ENCODE results near the gene GPR35. TPM values are rescaled to one million over a fixed set of nuclear protein-coding genes. Genes with fewer than 3 reads are reported as not detected.

Gene GPR35
- total and polyA plus RNA-seq, 10 of the 15 experiments (the other 5 are each of a cell fraction or from before 2014, with no cell fraction given): 0.14 to 1.6 (median 0.75) TPM; not detected in 3

- FAIRE-seq: no peak
- Histone ChIP-seq H3K36me3 (ENCODE audit: control insufficient read depth in 2 of 2, insufficient read depth in 2 of 2, low read length in 1 of 2) (peaks cover 0 to 25% of the 10 kb centered on the region in 2 experiments; a peak in 3 of 4 replicates), H3K9ac (ENCODE audit: control insufficient read depth, insufficient read depth, low read length) (no peak overlapping the region), H3K27ac (ENCODE audit: control insufficient read depth, insufficient read depth) (no peak overlapping the region), H2AFZ (ENCODE audit: control insufficient read depth, low read depth, low read length) (no peak overlapping the region), H3K9me3 (replicated peaks; ENCODE audit: control insufficient read depth, insufficient read depth, low read length) (no peaks in the 10 kb centered on the region), H3K4me1 (ENCODE audit: control insufficient read depth, insufficient read depth, low read length) (no peaks in the 10 kb centered on the region; the same call in 1 of the 2 replicates), H3K4me3 (no peak overlapping the region), H3K4me2 (ENCODE audit: control insufficient read depth, insufficient read depth) (no peak overlapping the region), H3K79me2 (ENCODE audit: control insufficient read depth, insufficient read depth, low read length) (no peaks in the 10 kb centered on the region), H4K20me1 (ENCODE audit: control insufficient read depth, insufficient read depth) (no peaks in the 10 kb centered on the region), H3K27me3 (replicated peaks in 1 of 2; ENCODE audit: control insufficient read depth in 2 of 2, insufficient read depth in 2 of 2, low read length in 1 of 2) (no peaks in the 10 kb centered on the region)
- no TSS peak for BruUV-seq (replicated peaks)
- SMC1A ChIA-PET (ENCODE audit: uncharacterized antibody, unreplicated experiment): no interaction called here
- intact Hi-C loops (cut with micrococcal nuclease; ENCODE audit: unreplicated experiment) (no loop called here), in situ Hi-C loops (cut with MboI) (no loop called here)
- DNase-seq (ENCODE audit: low read depth, low spot score): no peak
- ATAC-seq: no peak
- 93% methylated on average over 14 of the region's 17 CpGs for WGBS (ENCODE audit: insufficient coverage, insufficient replicate concordance, low lambda C conversion rate, missing lambda C conversion rate)
- POLR2A ChIA-PET: no interaction called here
- RAD21 ChIA-PET (ENCODE audit: unreplicated experiment): no interaction called here
- CTCF ChIA-PET: no interaction called here
- TF ChIP-seq, protein P1, sequence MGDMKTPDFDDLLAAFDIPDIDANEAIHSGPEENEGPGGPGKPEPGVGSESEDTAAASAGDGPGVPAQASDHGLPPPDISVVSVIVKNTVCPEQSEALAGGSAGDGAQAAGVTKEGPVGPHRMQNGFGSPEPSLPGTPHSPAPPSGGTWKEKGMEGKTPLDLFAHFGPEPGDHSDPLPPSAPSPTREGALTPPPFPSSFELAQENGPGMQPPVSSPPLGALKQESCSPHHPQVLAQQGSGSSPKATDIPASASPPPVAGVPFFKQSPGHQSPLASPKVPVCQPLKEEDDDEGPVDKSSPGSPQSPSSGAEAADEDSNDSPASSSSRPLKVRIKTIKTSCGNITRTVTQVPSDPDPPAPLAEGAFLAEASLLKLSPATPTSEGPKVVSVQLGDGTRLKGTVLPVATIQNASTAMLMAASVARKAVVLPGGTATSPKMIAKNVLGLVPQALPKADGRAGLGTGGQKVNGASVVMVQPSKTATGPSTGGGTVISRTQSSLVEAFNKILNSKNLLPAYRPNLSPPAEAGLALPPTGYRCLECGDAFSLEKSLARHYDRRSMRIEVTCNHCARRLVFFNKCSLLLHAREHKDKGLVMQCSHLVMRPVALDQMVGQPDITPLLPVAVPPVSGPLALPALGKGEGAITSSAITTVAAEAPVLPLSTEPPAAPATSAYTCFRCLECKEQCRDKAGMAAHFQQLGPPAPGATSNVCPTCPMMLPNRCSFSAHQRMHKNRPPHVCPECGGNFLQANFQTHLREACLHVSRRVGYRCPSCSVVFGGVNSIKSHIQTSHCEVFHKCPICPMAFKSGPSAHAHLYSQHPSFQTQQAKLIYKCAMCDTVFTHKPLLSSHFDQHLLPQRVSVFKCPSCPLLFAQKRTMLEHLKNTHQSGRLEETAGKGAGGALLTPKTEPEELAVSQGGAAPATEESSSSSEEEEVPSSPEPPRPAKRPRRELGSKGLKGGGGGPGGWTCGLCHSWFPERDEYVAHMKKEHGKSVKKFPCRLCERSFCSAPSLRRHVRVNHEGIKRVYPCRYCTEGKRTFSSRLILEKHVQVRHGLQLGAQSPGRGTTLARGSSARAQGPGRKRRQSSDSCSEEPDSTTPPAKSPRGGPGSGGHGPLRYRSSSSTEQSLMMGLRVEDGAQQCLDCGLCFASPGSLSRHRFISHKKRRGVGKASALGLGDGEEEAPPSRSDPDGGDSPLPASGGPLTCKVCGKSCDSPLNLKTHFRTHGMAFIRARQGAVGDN (IDR thresholded peaks at IDR 0.05): no peak
- no peak for TF ChIP-seq SUPT20H (IDR thresholded peaks at IDR 0.05; ENCODE audit: borderline replicate concordance, control insufficient read depth, low read depth, low read length)
- TF ChIP-seq SMC3 (IDR thresholded peaks at IDR 0.05; ENCODE audit: borderline replicate concordance, low read length): no peak
- TF ChIP-seq NFIC (IDR thresholded peaks at IDR 0.05; ENCODE audit: low read depth, low read length): no peak
- TF ChIP-seq NR2F1 (conservative IDR thresholded peaks at IDR 0.05): no peak
- TF ChIP-seq, protein P2, sequence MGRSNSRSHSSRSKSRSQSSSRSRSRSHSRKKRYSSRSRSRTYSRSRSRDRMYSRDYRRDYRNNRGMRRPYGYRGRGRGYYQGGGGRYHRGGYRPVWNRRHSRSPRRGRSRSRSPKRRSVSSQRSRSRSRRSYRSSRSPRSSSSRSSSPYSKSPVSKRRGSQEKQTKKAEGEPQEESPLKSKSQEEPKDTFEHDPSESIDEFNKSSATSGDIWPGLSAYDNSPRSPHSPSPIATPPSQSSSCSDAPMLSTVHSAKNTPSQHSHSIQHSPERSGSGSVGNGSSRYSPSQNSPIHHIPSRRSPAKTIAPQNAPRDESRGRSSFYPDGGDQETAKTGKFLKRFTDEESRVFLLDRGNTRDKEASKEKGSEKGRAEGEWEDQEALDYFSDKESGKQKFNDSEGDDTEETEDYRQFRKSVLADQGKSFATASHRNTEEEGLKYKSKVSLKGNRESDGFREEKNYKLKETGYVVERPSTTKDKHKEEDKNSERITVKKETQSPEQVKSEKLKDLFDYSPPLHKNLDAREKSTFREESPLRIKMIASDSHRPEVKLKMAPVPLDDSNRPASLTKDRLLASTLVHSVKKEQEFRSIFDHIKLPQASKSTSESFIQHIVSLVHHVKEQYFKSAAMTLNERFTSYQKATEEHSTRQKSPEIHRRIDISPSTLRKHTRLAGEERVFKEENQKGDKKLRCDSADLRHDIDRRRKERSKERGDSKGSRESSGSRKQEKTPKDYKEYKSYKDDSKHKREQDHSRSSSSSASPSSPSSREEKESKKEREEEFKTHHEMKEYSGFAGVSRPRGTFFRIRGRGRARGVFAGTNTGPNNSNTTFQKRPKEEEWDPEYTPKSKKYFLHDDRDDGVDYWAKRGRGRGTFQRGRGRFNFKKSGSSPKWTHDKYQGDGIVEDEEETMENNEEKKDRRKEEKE (IDR thresholded peaks at IDR 0.05): no peak
- TF ChIP-seq ETV6 (conservative IDR thresholded peaks at IDR 0.05 in 1 of 2, IDR thresholded peaks at IDR 0.05 in 1 of 2; ENCODE audit: borderline replicate concordance in 1 of 2, low read depth in 1 of 2): no peak
- TF ChIP-seq ZBTB33 (IDR thresholded peaks at IDR 0.05): no peak
- no peak for TF ChIP-seq NR2C2 (IDR thresholded peaks at IDR 0.05; ENCODE audit: borderline replicate concordance, control insufficient read depth, insufficient read length, low read depth)
- TF ChIP-seq, protein P3, sequence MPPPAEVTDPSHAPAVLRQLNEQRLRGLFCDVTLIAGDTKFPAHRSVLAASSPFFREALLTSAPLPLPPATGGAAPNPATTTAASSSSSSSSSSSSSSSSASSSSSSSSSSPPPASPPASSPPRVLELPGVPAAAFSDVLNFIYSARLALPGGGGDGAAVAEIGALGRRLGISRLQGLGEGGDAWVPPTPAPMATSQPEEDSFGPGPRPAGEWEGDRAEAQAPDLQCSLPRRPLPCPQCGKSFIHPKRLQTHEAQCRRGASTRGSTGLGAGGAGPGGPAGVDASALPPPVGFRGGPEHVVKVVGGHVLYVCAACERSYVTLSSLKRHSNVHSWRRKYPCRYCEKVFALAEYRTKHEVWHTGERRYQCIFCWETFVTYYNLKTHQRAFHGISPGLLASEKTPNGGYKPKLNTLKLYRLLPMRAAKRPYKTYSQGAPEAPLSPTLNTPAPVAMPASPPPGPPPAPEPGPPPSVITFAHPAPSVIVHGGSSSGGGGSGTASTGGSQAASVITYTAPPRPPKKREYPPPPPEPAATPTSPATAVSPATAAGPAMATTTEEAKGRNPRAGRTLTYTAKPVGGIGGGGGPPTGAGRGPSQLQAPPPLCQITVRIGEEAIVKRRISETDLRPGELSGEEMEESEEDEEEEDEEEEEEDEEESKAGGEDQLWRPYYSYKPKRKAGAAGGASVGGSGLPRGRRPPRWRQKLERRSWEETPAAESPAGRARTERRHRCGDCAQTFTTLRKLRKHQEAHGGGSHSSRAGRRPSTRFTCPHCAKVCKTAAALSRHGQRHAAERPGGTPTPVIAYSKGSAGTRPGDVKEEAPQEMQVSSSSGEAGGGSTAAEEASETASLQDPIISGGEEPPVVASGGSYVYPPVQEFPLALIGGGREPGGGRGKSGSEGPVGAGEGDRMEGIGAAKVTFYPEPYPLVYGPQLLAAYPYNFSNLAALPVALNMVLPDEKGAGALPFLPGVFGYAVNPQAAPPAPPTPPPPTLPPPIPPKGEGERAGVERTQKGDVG (CRISPR knock-in tag; IDR thresholded peaks at IDR 0.05): no peak
- no peak for TF ChIP-seq SREBF2 (IDR thresholded peaks at IDR 0.05; ENCODE audit: low read length)
- TF ChIP-seq STAT1 (conservative IDR thresholded peaks at IDR 0.05): no peak
These were observed 29.2 kb upstream of the GPR35 start for GRCh38 chr2:240596080-240596460.

All from GM12878 (cell line).